Activated CD8-positive, alpha-beta memory T cell treated with anti-CD3 and anti-CD28 coated beads for 48 hours (primary cell): ENCODE measurements around the gene GPATCH8.

ENCODE experiments used
- DNase-seq, 3 experiments: peaks; one replicate each; pipeline ENCODE4 v3.0.0-alpha.2; 2020; ENCODE audit warnings: low read depth in 2 of 3, low spot score in 2 of 3

The GPATCH8 gene

GRCh38 chr17:44464037-44464436 lies 39.2 kb downstream of the GPATCH8 start:
- no peak for DNase-seq

- DNase-seq: no peak
These were observed 51.4 kb downstream of the GPATCH8 start for GRCh38 chr17:44451832-44452231.

GRCh38 chr17:44451016-44451627 lies 52.1 kb downstream of the GPATCH8 start:
- no peak for DNase-seq

DNA sequence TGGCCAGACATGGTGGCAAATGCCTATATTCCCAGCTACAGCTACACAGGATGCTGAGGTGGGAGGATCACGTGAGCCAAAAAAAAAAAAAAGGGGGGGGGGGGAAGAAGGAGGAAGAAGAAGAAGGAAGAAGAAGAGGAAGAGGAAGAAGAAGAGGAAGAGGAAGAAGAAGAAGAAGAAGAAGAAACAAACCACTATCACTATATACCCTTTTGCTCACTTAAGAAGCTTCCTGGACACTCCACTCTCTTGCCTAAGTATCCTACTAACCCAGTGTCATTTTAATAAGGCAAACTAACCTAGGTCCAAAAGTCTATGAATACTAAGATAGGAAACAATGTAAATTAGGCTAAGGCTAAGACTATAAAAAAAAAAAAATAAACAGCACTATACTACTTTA lies 54.8 kb downstream of the GPATCH8 start:
- no peak for DNase-seq

DNA sequence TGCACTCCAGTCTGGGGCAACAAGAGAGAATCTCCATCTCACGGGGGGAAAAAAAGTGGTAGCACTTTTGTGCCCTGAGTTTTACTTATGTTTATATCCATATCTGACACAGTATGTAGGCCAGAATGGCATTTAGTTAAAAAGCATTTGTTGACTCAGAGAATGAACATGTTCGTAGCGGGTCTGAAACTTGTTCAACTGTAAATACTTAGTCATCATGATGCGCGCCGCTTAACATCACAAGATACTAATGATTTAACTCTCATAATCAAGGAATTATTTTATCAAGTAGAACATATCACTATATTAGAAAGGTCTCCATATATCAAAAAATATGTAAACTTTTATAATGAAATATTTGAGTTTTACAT lies 58.5 kb downstream of the GPATCH8 start:
- DNase-seq: no peak

GRCh38 chr17:44442806-44443205 lies 60.4 kb downstream of the GPATCH8 start:
- no peak for DNase-seq

- DNase-seq: no peak
These were observed 64.0 kb downstream of the GPATCH8 start for GRCh38 chr17:44439168-44439567.

- DNase-seq: no peak
These were observed 64.6 kb downstream of the GPATCH8 start for GRCh38 chr17:44438636-44439035.

DNA sequence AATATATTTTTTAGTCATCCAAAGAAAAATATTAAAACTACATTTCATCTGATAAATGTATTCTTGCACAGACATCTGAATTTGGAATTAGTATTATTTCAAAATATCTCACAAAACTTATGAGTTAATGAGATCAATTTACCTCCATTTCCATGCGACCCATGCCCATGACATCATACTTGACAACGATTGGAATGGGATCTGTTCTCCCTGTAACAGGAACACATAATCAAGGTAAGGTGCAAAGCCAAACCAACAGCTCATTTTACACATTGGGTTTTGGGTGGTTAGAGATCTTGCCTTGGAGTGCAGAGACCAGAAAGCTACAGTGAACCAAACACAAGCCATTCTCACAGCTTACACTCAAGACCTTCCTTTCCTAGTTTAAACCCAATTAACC lies 66.9 kb downstream of the GPATCH8 start:
- DNase-seq: no peak

GRCh38 chr17:44432254-44433157 lies 70.7 kb downstream of the GPATCH8 start:
- no peak for DNase-seq

DNA sequence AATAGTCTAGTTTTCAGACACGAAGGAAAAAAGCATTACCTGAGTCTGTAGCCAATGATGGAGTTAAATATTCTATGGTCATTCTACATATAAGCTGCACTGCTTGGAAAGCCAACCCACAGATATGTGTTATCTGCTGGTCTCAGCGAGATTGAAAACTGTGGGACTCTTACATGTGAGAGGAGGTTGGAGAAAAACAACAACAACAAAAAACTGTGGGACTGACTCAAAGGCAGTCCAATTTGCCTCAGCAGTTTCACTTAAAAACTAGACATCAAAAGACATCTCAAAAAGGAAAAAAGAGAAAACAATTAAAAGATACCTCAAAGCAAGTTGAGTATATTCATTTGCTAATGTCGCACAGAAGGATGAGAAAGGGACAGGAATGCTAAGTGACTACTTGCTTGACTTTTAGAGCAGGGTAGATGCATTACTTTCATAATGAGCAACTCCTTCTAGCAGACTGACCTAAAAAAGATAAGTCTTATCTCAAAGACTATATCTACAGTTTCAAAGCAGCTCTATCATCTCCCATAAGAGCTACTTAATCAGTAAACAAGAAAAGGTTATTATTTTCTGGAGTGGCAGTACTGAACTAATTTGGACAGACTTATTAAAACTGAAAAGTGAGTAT lies 78.3 kb downstream of the GPATCH8 start:
- DNase-seq: no peak

GRCh38 chr17:44417553-44417952 lies 85.7 kb downstream of the GPATCH8 start:
- DNase-seq: no peak

DNA sequence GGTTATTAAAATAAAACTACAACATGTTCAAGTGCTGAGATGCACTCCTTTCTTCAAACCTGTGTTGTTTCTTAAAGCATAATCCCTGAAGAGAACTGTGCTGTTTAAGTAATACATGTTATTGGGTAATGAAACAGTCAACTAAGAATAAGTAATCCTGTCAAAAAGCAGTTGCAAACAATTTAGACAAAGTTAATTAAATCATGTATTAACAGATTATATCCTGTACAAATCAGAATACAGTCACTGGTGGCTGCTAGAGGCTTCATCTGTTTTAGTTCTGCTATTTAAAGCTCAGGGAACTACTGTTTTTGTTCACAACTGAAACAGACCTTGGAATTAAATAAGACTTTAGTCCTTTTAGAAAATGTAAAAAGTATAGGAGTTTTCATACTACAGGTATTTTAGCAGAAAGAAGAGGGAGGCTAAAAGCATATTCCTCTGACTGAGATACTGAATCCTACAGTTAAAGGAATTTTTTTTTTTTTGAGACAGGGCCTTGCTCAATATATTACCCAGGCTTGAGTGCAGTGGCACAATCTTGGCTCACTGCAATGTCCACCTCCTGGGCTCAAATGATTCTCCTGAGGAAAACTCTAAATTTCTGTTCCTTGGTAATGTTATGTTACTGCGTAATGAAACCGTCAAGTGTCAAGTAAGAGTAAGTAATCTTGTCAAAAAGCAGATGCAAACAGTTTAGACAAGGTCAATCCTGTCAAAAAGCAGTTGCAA lies 86.5 kb downstream of the GPATCH8 start:
- DNase-seq: no peak

GRCh38 chr17:44414394-44415155 lies 88.6 kb downstream of the GPATCH8 start:
- DNase-seq: no peak

- DNase-seq: no peak
These were observed 93.7 kb downstream of the GPATCH8 start for GRCh38 chr17:44409309-44410028.

- DNase-seq: no peak
These were observed 94.4 kb downstream of the GPATCH8 start for GRCh38 chr17:44408786-44409185.

DNA sequence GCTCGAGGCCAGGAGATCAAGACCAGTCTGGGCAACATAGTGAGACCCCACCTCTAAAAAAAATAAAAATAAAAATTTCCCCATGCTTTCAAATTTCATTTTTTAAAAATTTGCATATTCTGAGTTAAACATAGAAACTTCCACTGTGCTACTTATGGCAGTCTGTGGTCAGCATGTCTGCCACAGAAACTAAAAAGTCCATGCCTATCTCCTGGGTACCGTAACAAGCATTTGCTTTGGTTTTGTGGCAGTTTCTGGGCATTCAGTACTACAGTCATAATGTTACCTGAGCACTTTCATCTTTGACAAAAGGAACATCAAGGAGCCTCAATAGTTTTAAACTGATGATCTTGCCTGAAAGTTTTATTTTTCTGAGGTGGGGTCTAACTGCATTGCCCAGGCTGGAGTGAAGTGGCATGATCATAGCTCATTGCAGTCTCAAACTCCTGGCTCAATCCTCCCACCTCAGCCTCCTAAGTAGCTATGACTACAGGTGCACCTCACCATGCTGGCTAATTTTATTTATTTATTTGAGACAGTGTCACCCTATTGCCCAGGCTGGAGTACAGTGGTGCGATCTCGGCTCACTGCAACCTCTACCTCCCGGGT lies 100.5 kb downstream of the GPATCH8 start:
- no peak for DNase-seq

- no peak for DNase-seq
These were observed 102.9 kb downstream of the GPATCH8 start for GRCh38 chr17:44400226-44400847.
